Endothelial cell (in vitro differentiated cells): ENCODE data around the gene GH2. TPM values are rescaled to one million over a fixed set of nuclear protein-coding genes. Genes with fewer than 3 reads are reported as not detected.
"Not testable (repeated sequence)": the region's sequence is repeated elsewhere in the genome, so short reads cannot be mapped to it uniquely, and the experiment has no call there.

Experiments used
- DNase-seq: peaks from one replicate; pipeline ENCODE4 v3.0.0; 2021; ENCODE audit warnings: low spot score
- H3K27ac Mint-ChIP-seq: one replicate; pipeline ENCODE4 v1.8.0; 2021; ENCODE audit warnings: mixed read lengths, inconsistent platforms; ENCODE audit not compliant: unreplicated experiment
- H3K27me3 Mint-ChIP-seq: one replicate; pipeline ENCODE4 v1.8.0; 2021; ENCODE audit warnings: mild to moderate bottlenecking, moderate library complexity, mixed read lengths, inconsistent platforms; ENCODE audit not compliant: unreplicated experiment
- H3K36me3 Mint-ChIP-seq: one replicate; pipeline ENCODE4 v1.8.0; 2021; ENCODE audit warnings: mild to moderate bottlenecking, low read depth, mixed read lengths, inconsistent platforms; ENCODE audit not compliant: unreplicated experiment
- H3K4me1 Mint-ChIP-seq: one replicate; pipeline ENCODE4 v1.8.0; 2021; ENCODE audit warnings: mild to moderate bottlenecking, mixed read lengths, inconsistent platforms; ENCODE audit not compliant: unreplicated experiment
- H3K4me3 Mint-ChIP-seq: one replicate; pipeline ENCODE4 v1.8.0; 2021; ENCODE audit warnings: mild to moderate bottlenecking, mixed read lengths, inconsistent platforms; ENCODE audit not compliant: unreplicated experiment
- H3K9me3 Mint-ChIP-seq: one replicate; pipeline ENCODE4 v1.8.0; 2021; ENCODE audit warnings: mixed read lengths, inconsistent platforms; ENCODE audit not compliant: unreplicated experiment
- CTCF ChIP-seq: fragments of 200-600 bp; sonication (generic); IDR thresholded peaks from one replicate; pipeline ENCODE4 v1.5.0; 2021; ENCODE audit warnings: antibody characterized with exemption; ENCODE audit not compliant: unreplicated experiment
- total RNA-seq: library from RNA; stranded (reverse); fragmentation: NEBNext Ultra II Directional; extraction: Animal tissue kit (Norgen Biotek cat#: 25700); gene quantifications from one replicate; pipeline ENCODE4 v1.2.1, GENCODE V29; 2021; ENCODE audit not compliant: unreplicated experiment

GH2 gene
- total RNA-seq, 1 donor from 2014 or later = not detected

GRCh38 chr17:63928172-63928666 is 46.5 kb upstream of the GH2 start:
- H3K9me3 Mint-ChIP-seq = no peaks in the 10 kb centered on the region
- H3K27me3 Mint-ChIP-seq = peaks cover 6% of the 10 kb centered on the region
- H3K27ac Mint-ChIP-seq = no peak overlapping the region
- no peak for DNase-seq
- H3K4me1 Mint-ChIP-seq = peaks cover 5% of the 10 kb centered on the region
- no peak overlapping the region for H3K4me3 Mint-ChIP-seq
- no peaks in the 10 kb centered on the region for H3K36me3 Mint-ChIP-seq
- no peak for TF ChIP-seq CTCF

- H3K4me1 Mint-ChIP-seq = peaks cover 5% of the 10 kb centered on the region
- H3K36me3 Mint-ChIP-seq = no peaks in the 10 kb centered on the region
- DNase-seq = no peak
- H3K4me3 Mint-ChIP-seq = no peak overlapping the region
- peaks cover 6% of the 10 kb centered on the region for H3K27me3 Mint-ChIP-seq
- TF ChIP-seq CTCF = no peak
- no peaks in the 10 kb centered on the region for H3K9me3 Mint-ChIP-seq
- no peak overlapping the region for H3K27ac Mint-ChIP-seq
Observed at GRCh38 chr17:63927464-63928171, 45.9 kb upstream of the GH2 start.

GRCh38 chr17:63926164-63926563 is 44.4 kb upstream of the GH2 start:
- TF ChIP-seq CTCF = no peak
- no peak for DNase-seq
- H3K27me3 Mint-ChIP-seq = peaks cover 4% of the 10 kb centered on the region
- H3K27ac Mint-ChIP-seq = no peak overlapping the region
- peaks cover 5% of the 10 kb centered on the region for H3K4me1 Mint-ChIP-seq
- H3K36me3 Mint-ChIP-seq = no peaks in the 10 kb centered on the region
- H3K4me3 Mint-ChIP-seq = no peak overlapping the region
- H3K9me3 Mint-ChIP-seq = no peaks in the 10 kb centered on the region

- no peak overlapping the region for H3K27ac Mint-ChIP-seq
- H3K27me3 Mint-ChIP-seq = peaks cover 4% of the 10 kb centered on the region
- H3K4me3 Mint-ChIP-seq = no peak overlapping the region
- H3K4me1 Mint-ChIP-seq = peaks cover 1% of the 10 kb centered on the region
- H3K36me3 Mint-ChIP-seq = no peaks in the 10 kb centered on the region
- no peaks in the 10 kb centered on the region for H3K9me3 Mint-ChIP-seq
- DNase-seq = no peak
- no peak for TF ChIP-seq CTCF
Observed at GRCh38 chr17:63925615-63926014, 43.9 kb upstream of the GH2 start.

GRCh38 chr17:63922402-63922801 is 40.7 kb upstream of the GH2 start:
- not testable (repeated sequence) for H3K4me1 Mint-ChIP-seq, DNase-seq, H3K36me3 Mint-ChIP-seq, H3K27ac Mint-ChIP-seq, H3K9me3 Mint-ChIP-seq, H3K27me3 Mint-ChIP-seq, H3K4me3 Mint-ChIP-seq

- not testable (repeated sequence) for H3K36me3 Mint-ChIP-seq, H3K27ac Mint-ChIP-seq
Observed at GRCh38 chr17:63920779-63921178, 39.0 kb upstream of the GH2 start.

GRCh38 chr17:63920050-63920449 is 38.3 kb upstream of the GH2 start:
- H3K27me3 Mint-ChIP-seq, H3K36me3 Mint-ChIP-seq, DNase-seq, H3K9me3 Mint-ChIP-seq, H3K27ac Mint-ChIP-seq, H3K4me1 Mint-ChIP-seq, H3K4me3 Mint-ChIP-seq: not testable (repeated sequence)

More at GRCh38 chr17:63920779-63921178, 39.0 kb upstream of the GH2 start:
- not testable (repeated sequence) for H3K9me3 Mint-ChIP-seq, DNase-seq, H3K4me1 Mint-ChIP-seq, H3K27me3 Mint-ChIP-seq, H3K4me3 Mint-ChIP-seq
